Brain microvascular endothelial cell (primary cell): Measurements from ENCODE around the gene LPAR5.
A peak's percentile ranks its signal among the peaks of the same experiment; 100 is the strongest.

Source experiments
- DNase-seq: peaks from one replicate; pipeline ENCODE4 v3.0.0-alpha.2; 2020
- H3K27ac ChIP-seq: fragments of 250-450 bp; sonication (Bioruptor Pico); 2 replicates; pipeline ENCODE4 v1.5.1; 2020; ENCODE audit warnings: mild to moderate bottlenecking, moderate library complexity
- H3K27me3 ChIP-seq: fragments of 250-450 bp; sonication (Bioruptor Pico); replicated peaks from 2 replicates; pipeline ENCODE4 v1.5.1; 2020; ENCODE audit warnings: mild to moderate bottlenecking
- H3K36me3 ChIP-seq: fragments of 250-450 bp; sonication (Bioruptor Pico); replicated peaks from 2 replicates; pipeline ENCODE4 v1.5.1; 2020; ENCODE audit warnings: mild to moderate bottlenecking
- H3K4me3 ChIP-seq: 2 replicates; pipeline ENCODE4 v1.5.1; 2011; ENCODE audit warnings: low read depth, mild to moderate bottlenecking, control low read depth, low read length, moderate library complexity
- in situ Hi-C: cut with HindIII; loops from 2 replicates; pipeline ENCODE4 v1.10.0; 2017; ENCODE audit warnings: low sequenced_read_pairs, low pct_ligation_motif_present
- TF ChIP-seq, protein P1 (sequence below): IDR thresholded peaks from 2 replicates; pipeline ENCODE4 v1.5.1; 2011; ENCODE audit warnings: low read depth, mild to moderate bottlenecking, moderate library complexity, low read length, control low read depth, inconsistent platforms; ENCODE audit errors: missing control alignments

Gene LPAR5

GRCh38 chr12:6570264-6570887 is 65.4 kb downstream of the LPAR5 start:
- Histone ChIP-seq H3K27me3 (no peaks in the 10 kb centered on the region), H3K4me3 (no peak overlapping the region), H3K36me3 (peaks cover 47% of the 10 kb centered on the region), H3K27ac (no peak overlapping the region)
- in situ Hi-C loops, result no loop called here
- no peak for DNase-seq
- TF ChIP-seq, protein P1, sequence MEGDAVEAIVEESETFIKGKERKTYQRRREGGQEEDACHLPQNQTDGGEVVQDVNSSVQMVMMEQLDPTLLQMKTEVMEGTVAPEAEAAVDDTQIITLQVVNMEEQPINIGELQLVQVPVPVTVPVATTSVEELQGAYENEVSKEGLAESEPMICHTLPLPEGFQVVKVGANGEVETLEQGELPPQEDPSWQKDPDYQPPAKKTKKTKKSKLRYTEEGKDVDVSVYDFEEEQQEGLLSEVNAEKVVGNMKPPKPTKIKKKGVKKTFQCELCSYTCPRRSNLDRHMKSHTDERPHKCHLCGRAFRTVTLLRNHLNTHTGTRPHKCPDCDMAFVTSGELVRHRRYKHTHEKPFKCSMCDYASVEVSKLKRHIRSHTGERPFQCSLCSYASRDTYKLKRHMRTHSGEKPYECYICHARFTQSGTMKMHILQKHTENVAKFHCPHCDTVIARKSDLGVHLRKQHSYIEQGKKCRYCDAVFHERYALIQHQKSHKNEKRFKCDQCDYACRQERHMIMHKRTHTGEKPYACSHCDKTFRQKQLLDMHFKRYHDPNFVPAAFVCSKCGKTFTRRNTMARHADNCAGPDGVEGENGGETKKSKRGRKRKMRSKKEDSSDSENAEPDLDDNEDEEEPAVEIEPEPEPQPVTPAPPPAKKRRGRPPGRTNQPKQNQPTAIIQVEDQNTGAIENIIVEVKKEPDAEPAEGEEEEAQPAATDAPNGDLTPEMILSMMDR, result peak; percentile 68

- peaks cover 42% of the 10 kb centered on the region for H3K36me3 ChIP-seq
- in situ Hi-C loops, result no loop called here
- no peak overlapping the region for H3K27ac ChIP-seq
- TF ChIP-seq, protein P1, result no peak
- DNase-seq, result no peak
- H3K27me3 ChIP-seq, result no peaks in the 10 kb centered on the region
- no peak overlapping the region for H3K4me3 ChIP-seq
Measured at GRCh38 chr12:6569786-6570185, 66.0 kb downstream of the LPAR5 start.

GRCh38 chr12:6569312-6569711 is 66.4 kb downstream of the LPAR5 start:
- no peaks in the 10 kb centered on the region for H3K27me3 ChIP-seq
- peaks cover 42% of the 10 kb centered on the region for H3K36me3 ChIP-seq
- TF ChIP-seq, protein P1, result no peak
- H3K27ac ChIP-seq, result no peak overlapping the region
- in situ Hi-C loops, result no loop called here
- no peak overlapping the region for H3K4me3 ChIP-seq
- DNase-seq, result no peak
